ENCODE results near the gene GDE1.

- no peak for TF ChIP-seq CTCF (IDR thresholded peaks at IDR 0.05)
- TF ChIP-seq POLR2A (IDR thresholded peaks at IDR 0.05), result no peak
These were observed 35.1 kb downstream of the GDE1 start for GRCh38 chr16:19486750-19487325.
